ENCODE measurements around the gene TSR3. TPM values are rescaled to one million over a fixed set of nuclear protein-coding genes. Genes with fewer than 3 reads are reported as not detected.

The TSR3 gene
- polyA plus RNA-seq, 3 donors: 23.2 to 73.1 (median 48.2) TPM

DNA sequence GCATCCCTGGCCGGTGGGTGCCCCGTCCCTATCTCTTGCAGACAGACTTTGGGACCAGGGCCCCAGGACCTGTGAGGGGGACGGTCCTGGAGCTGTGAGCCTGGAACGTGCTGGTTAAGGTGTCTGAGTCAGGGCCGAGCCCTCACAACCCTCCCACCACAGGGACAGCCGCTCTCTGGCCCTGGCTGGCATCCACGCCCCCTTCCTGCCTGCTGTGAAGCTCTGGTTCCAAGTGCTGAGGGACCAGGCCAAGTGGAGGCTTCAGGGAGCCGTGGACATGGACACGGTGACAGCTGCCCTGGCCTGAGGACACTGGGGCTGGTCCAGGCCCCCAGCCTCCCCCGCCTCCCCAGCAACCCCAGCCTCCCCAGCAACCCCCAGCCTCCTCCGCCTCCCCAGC is 6.6 kb downstream of the TSR3 start:
- H3K36me3 ChIP-seq (replicated peaks in 1 of 2; ENCODE audit: control insufficient read depth in 1 of 2, insufficient read depth in 2 of 2, low read length in 2 of 2): peaks cover 18% of the 10 kb centered on the region in 2 donors
- H4K20me1 ChIP-seq (ENCODE audit: insufficient read depth, low read length): peaks cover under 1% of the 10 kb centered on the region
- intact Hi-C loops (cut with micrococcal nuclease): loop anchor here in 1 of 2 donors (5.0 kb wide), 1 partner anchor 33 kb away; no protein-coding TSS in a partner anchor
- H3K4me2 ChIP-seq (replicated peaks; ENCODE audit: extremely low read depth, low read length, poor library complexity, severe bottlenecking): no peak overlapping the region
- peaks cover 0 to 3% (median 0%) of the 10 kb centered on the region in 7 donors for H3K9me3 Mint-ChIP-seq
- peaks cover 12% of the 10 kb centered on the region for H3K4me1 Mint-ChIP-seq
- H3K27me3 ChIP-seq (ENCODE audit: control insufficient read depth in 2 of 2, insufficient read depth in 2 of 2, low read length in 2 of 2): no peaks in the 10 kb centered on the region
- no peak overlapping the region for H3K27ac Mint-ChIP-seq
- H3K9me3 ChIP-seq (replicated peaks in 1 of 2; ENCODE audit: control insufficient read depth in 1 of 2, insufficient read depth in 1 of 2, low read length in 2 of 2): no peaks in the 10 kb centered on the region
- TF ChIP-seq, protein P1, sequence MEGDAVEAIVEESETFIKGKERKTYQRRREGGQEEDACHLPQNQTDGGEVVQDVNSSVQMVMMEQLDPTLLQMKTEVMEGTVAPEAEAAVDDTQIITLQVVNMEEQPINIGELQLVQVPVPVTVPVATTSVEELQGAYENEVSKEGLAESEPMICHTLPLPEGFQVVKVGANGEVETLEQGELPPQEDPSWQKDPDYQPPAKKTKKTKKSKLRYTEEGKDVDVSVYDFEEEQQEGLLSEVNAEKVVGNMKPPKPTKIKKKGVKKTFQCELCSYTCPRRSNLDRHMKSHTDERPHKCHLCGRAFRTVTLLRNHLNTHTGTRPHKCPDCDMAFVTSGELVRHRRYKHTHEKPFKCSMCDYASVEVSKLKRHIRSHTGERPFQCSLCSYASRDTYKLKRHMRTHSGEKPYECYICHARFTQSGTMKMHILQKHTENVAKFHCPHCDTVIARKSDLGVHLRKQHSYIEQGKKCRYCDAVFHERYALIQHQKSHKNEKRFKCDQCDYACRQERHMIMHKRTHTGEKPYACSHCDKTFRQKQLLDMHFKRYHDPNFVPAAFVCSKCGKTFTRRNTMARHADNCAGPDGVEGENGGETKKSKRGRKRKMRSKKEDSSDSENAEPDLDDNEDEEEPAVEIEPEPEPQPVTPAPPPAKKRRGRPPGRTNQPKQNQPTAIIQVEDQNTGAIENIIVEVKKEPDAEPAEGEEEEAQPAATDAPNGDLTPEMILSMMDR (IDR thresholded peaks at IDR 0.05): no peak
- no peak overlapping the region for H3K4me3 Mint-ChIP-seq
- peaks cover 11 to 25% of the 10 kb centered on the region in 2 donors for H3K36me3 Mint-ChIP-seq
- no peak overlapping the region for H3K27ac ChIP-seq (ENCODE audit: low read depth in 1 of 2, low read length in 2 of 2)
- H3K9ac ChIP-seq (ENCODE audit: insufficient read depth, low read length, poor library complexity, severe bottlenecking): no peak overlapping the region
- WGBS (ENCODE audit: insufficient coverage): 80% methylated on average over 7 of the region's 11 CpGs
- H3K79me2 ChIP-seq (ENCODE audit: insufficient read depth, low read length): no peaks in the 10 kb centered on the region
- DNase-seq: no peak
- no peak overlapping the region for H2AFZ ChIP-seq (ENCODE audit: insufficient read depth, low read depth, low read length, poor library complexity, severe bottlenecking)
- H3K4me1 ChIP-seq (ENCODE audit: control insufficient read depth in 1 of 2, insufficient read depth in 2 of 2, low read length in 2 of 2): peaks cover 12 to 17% of the 10 kb centered on the region in 2 donors
- H3K4me3 ChIP-seq (replicated peaks in 1 of 3; ENCODE audit: low read depth in 2 of 3, low read length in 3 of 3): no peak overlapping the region
- peaks cover 2 to 10% (median 2%) of the 10 kb centered on the region in 3 donors for H3K27me3 Mint-ChIP-seq (ENCODE audit: low read depth in 3 of 3)

DNA sequence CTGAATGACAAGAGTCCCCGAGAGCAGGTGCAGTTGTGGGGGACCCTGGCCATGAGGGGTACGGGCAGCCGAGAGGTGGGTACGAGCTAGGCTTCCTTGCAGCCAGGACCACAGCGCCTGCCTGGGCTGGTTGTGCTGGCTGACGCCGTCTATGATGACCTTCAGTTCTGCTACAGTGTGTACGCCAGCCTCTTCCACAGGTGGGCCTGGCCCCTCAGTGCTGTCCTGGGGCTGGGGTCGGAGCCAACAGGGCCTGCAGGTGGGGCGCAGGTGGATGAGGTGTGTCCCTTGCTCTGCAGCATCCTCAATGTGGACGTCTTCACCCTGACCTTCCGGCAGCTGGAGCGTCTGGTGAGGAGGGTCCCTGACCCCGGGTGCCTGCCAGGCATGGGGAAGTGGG is 7.2 kb downstream of the TSR3 start:
- no peak for DNase-seq
- Histone ChIP-seq H3K27ac (ENCODE audit: low read depth in 1 of 2, low read length in 2 of 2) (no peak overlapping the region), H3K36me3 (replicated peaks in 1 of 2; ENCODE audit: control insufficient read depth in 1 of 2, insufficient read depth in 2 of 2, low read length in 2 of 2) (peaks cover 13 to 14% of the 10 kb centered on the region in 2 donors), H3K4me2 (replicated peaks; ENCODE audit: extremely low read depth, low read length, poor library complexity, severe bottlenecking) (no peak overlapping the region), H3K9me3 (replicated peaks in 1 of 2; ENCODE audit: control insufficient read depth in 1 of 2, insufficient read depth in 1 of 2, low read length in 2 of 2) (no peaks in the 10 kb centered on the region), H3K4me3 (replicated peaks in 1 of 3; ENCODE audit: low read depth in 2 of 3, low read length in 3 of 3) (no peak overlapping the region), H3K4me1 (ENCODE audit: control insufficient read depth in 1 of 2, insufficient read depth in 2 of 2, low read length in 2 of 2) (peaks cover 12 to 17% of the 10 kb centered on the region in 2 donors), H3K9ac (ENCODE audit: insufficient read depth, low read length, poor library complexity, severe bottlenecking) (no peak overlapping the region), H3K27me3 (ENCODE audit: control insufficient read depth in 2 of 2, insufficient read depth in 2 of 2, low read length in 2 of 2) (no peaks in the 10 kb centered on the region), H2AFZ (ENCODE audit: insufficient read depth, low read depth, low read length, poor library complexity, severe bottlenecking) (no peak overlapping the region), H4K20me1 (ENCODE audit: insufficient read depth, low read length) (no peaks in the 10 kb centered on the region), H3K79me2 (ENCODE audit: insufficient read depth, low read length) (no peaks in the 10 kb centered on the region)
- WGBS (ENCODE audit: insufficient coverage): 87% methylated on average over 14 of the region's 14 CpGs
- H3K36me3 Mint-ChIP-seq: peaks cover 9 to 19% of the 10 kb centered on the region in 2 donors
- H3K27me3 Mint-ChIP-seq (ENCODE audit: low read depth in 3 of 3): peaks cover 2 to 10% (median 2%) of the 10 kb centered on the region in 3 donors
- no peak overlapping the region for H3K27ac Mint-ChIP-seq
- H3K9me3 Mint-ChIP-seq: peaks cover 0 to 3% (median 0%) of the 10 kb centered on the region in 7 donors
- H3K4me3 Mint-ChIP-seq: no peak overlapping the region
- H3K4me1 Mint-ChIP-seq: peaks cover 12% of the 10 kb centered on the region
- intact Hi-C loops (cut with micrococcal nuclease): no loop called here
- TF ChIP-seq, protein P1 (IDR thresholded peaks at IDR 0.05): no peak

All from CD14-positive monocyte (primary cell).